Retina (tissue), 1 donor: ENCODE measurements around the gene CHKA.

Source experiments
- DNase-seq: peaks from one replicate; pipeline ENCODE4 v3.0.0-alpha.2; 2016

CHKA gene

GRCh38 chr11:68121067-68121899 is at the start of gene CHKA:
Gene CHKA, minus strand, starts transcription at chr11:68121388. Its CDS starts 211 bp downstream, at chr11:68121177.
- DNase-seq = peak; percentile 93

DNA sequence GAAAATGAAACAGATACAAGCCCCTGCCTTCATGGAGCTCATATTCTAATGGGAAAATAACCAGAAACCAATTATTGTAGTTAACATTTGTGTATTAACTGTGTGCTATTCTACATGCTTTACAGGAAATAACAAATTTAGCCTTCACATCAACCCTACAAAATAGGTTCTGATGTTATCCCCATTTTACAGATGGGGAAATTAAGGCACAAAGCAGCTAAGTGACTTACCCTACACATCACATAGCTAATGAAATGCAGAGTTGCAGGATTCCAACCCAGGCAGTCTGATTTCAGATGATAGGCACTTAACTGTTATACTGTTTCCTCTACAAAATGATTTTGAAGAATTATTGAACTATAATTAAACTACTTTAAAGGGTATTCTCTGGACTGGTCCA is 48.3 kb upstream of the CHKA start:
- no peak for DNase-seq

DNA sequence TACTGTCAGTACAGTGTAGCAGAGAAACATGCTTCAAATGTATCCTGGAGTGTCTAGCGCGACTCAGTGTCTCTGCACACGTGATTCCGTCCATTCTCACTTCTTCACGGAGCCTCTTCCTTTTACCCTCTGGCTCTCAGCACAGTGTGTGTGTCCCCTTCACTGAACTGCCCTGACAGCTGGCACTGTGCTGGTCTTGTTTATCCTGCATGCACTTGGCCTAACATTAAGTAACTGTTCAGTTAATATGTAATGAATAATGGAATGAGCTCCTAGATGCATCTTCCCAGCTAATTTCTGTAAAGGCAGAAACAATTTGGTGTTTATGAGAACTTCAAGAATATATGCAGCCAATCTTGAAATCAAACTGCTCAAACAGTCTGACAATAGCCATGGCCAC is 47.5 kb upstream of the CHKA start:
- DNase-seq = no peak

DNA sequence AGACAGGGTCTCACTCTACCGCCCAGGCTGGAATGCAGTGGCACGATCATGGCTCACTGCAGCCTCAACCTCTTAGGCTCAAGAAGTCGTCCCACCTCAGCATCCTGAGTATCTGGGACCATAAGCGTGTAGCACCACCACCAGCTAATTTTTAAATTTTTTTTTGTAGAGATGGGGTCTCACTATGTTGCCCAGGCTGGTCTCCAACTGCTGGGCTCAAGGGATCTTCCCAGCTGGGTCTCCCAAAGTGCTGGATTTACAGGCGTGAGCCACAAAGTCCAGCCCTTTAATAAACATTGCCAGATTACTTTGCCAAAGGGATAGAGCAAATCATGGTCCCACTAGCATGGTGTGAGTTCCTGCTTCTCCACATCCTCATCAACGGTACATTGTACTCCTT is 46.3 kb upstream of the CHKA start:
- DNase-seq = no peak

GRCh38 chr11:68166969-68167368 is 45.8 kb upstream of the CHKA start:
- no peak for DNase-seq

DNA sequence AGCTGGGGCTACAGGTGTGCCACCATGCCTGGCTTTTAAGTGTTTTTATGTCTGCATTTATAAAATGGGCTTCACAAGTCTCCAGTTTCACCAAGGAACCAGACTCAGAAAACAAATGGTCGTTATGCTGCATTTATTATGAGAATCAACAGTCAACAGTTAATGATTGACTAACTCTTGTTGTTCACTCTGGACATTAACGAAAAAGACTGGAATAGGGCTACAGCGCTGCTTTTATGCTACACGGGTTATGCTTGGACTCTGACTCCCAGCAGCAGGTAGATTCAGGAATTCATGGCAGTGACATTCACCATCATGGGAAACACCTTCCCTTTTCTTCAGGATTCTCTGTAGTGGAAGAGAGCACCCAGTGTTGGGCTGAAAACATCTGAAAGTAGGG is 44.4 kb upstream of the CHKA start:
- no peak for DNase-seq

- no peak for DNase-seq
Observed at GRCh38 chr11:68164437-68164836, 43.2 kb upstream of the CHKA start.

GRCh38 chr11:68163691-68164090 is 42.5 kb upstream of the CHKA start:
- DNase-seq = no peak

GRCh38 chr11:68160100-68160695 is 39.0 kb upstream of the CHKA start:
- no peak for DNase-seq

DNA sequence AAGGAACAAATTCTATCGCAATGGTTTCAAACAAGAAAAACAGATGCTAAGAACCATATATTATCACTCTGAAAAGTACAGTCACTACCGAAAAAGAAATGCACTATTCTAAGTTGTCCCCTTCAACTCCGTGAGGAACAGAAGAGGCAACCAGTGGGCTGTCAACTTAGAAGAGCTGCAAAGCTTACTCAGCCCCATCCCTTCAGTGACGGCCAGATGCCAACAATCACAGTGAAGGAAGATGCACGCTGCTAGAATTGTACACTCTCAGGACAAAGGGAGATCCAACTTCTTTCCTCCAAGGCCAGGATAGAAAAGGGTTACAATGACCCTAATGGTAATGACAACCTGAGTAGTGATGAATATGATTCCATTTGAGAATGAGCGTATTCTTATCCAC is 38.5 kb upstream of the CHKA start:
- no peak for DNase-seq

DNA sequence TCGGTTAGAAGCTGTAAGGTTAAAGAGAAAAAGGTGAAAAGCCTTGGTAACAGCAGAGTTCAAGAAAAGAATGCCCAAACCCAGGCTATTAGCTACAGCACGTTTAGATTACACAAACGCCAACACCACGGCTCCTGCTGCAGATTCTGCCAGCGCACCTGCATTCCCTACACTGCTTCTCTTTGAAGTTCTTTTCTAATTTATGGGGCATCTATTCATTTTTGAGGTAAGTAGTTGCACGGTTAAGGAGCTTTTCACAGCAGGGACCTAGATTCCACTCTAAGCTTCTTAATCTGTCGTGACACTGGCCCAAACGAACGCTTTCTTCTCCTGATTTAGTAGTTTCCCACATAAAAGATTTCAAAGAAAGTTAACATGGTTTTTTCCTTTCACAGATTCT is 38.0 kb upstream of the CHKA start:
- no peak for DNase-seq

DNA sequence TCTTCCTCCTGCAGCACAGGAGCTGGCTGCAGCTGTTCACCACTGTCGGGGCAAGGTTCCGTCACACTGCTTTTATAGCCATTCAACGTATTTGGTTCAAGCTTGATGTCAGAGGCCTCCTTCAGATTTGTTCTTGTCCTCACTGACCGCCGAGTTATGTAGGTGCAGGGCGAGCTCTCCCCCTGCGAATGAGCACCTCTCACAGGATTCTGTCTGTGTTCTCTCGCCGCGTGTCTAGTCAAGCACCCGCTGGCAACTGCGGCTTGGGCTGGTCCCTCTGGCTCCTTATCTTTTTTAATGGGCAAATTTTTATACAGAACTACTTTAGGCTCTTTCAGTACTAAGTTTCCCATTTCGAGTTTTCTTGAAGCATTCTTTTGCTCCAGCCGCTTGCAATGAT is 37.4 kb upstream of the CHKA start:
- DNase-seq = no peak

DNA sequence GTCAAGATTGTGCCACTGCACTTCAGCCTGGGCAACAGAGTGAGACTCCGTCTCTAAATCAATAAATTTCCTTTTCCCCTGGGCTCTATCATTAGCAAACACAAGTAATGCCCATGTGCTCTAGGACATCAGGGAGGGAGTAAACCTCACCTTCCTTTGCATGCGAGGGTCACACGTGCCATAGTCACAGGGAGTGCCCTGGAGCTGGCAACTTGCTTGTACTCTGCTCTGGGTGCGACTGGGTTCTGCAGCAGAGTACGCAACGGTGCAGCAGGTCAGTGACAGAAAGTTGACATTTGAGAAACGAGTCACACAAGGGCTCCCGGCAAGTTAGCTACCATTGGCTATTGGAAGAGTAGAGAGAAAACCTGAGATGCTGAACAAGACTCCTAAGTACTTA is 32.6 kb upstream of the CHKA start:
- no peak for DNase-seq

DNA sequence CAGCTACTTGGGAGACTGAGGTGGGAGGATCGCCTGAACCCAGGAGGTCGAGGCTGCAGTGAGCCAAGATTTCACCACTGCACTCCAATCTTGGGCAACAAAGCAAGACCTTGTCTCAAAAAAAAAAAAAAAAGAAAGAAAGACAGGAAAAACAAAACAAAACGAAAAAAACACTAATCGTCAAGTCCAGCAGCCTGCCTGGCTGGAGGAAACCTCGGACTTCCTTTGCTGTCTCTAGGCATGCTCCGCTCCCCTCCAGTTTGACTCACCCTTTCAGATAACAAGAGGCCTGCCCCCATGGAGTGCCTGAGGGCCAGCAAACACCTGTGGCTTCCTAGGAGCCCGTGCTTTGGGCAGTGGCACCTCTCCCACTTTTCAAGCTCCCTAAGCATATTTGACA is 28.8 kb upstream of the CHKA start:
- DNase-seq = no peak

DNA sequence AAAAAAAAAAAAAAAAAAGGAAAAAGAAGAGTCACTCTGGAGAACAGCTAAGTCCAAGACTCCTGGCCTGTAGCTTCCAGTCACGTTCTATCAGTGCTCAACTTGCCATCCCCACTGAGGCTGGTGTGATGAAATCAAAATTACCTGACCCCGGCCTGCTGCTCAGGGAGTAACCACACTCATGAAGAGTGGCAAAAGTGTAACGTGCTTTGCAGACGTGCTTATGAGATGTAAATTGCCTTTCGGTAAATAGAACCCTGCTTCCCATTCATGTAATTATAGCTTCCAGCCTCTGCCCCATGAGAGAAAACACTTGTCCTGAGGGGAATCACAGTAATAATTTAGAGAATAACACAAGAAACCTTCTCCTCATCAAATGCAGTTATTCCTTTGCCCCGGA is 28.2 kb upstream of the CHKA start:
- DNase-seq = no peak

DNA sequence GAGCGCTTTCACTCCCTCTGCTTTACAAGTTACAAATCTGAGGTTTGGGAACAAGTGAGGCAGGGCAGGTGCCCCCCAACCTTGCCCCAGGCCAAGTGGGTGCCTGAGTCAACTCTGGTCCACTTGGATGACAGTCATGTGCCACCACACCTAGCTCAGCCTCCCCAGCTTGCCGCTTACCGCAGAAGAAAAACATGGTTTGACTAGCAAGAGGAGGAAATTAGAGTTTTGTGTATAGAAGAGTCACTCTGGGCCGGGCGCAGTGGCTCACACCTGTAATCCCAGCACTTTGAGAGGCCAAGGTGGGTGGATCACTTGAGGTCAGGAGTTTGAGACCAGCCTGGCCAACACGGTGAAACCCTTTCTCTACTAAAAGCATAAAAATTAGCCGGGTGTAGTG is 27.7 kb upstream of the CHKA start:
- DNase-seq = no peak

DNA sequence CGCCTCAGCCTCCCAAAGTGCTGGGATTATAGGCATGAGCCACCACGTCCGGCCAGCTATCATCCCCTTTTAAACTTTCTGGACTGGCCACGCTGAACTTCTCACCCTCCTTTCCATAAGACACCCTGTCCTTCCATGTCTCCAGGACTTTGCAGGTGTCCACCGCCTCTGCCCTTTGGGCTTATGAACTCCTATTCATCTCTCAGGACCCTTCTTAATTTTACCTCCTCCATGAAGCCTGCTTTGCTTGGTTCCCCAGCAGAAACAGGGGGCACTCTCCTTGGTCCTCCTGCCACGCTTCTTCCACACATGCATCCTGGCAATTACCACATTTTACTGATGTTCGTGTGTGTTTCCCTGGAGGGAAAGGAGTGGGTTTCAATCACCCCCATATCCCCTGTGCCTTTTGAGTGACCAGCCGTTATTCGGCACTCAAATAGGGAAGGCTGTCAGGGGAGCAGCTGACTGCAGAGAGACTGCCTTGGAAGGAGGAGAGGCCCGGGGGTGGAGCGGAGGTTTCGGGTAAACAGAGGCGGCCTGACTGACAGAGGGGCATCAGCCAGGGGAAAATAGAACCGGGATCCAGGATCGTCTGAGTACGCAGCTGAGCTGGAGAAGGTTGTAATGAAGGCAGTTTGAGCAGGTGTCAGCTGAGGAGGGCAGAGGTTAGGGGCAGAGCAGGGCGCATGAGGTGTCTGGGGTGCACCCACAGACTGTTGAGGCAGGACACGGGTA is 27.1 kb upstream of the CHKA start:
- no peak for DNase-seq

GRCh38 chr11:68146704-68147474 is 25.7 kb upstream of the CHKA start:
- no peak for DNase-seq

GRCh38 chr11:68146010-68146540 is 24.9 kb upstream of the CHKA start:
- no peak for DNase-seq

- DNase-seq = no peak
Observed at GRCh38 chr11:68145120-68145866, 24.1 kb upstream of the CHKA start.

DNA sequence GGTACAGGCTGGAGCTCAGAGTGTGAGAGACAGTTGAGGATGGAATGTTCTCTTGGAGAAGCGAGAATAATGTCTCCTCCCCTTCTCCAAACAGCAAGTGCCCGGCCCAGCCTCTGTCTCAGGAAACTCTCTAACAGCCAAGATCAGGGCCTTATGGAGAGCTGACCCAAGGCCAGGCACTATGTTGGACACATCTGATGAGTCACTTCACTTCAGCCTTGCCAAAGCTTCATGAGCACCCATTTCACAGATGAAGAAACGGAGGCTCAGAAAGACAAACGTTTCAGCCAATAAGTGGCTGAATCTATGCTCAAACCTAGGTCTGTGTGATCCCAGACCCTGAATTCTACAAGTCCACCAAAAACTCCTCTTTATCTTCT is 22.1 kb upstream of the CHKA start:
- no peak for DNase-seq
